SKM-1 treated with dmso at 0.1 percent for 144 hours (cell line): ENCODE measurements around the gene ATE1.
"Not testable (repeated sequence)": the region's sequence is repeated elsewhere in the genome, so short reads cannot be mapped to it uniquely, and the experiment has no call there.

Source experiments
- DNase-seq: peaks from one replicate; lab custom pipeline; 2025; ENCODE audit not compliant: unreplicated experiment; lab: John Stamatoyannopoulos, UW

Gene ATE1

GRCh38 chr10:121796342-121796741, 131.5 kb downstream of the ATE1 start:
- DNase-seq: no peak

GRCh38 chr10:121792198-121792597, 135.6 kb downstream of the ATE1 start:
- no peak for DNase-seq

DNA sequence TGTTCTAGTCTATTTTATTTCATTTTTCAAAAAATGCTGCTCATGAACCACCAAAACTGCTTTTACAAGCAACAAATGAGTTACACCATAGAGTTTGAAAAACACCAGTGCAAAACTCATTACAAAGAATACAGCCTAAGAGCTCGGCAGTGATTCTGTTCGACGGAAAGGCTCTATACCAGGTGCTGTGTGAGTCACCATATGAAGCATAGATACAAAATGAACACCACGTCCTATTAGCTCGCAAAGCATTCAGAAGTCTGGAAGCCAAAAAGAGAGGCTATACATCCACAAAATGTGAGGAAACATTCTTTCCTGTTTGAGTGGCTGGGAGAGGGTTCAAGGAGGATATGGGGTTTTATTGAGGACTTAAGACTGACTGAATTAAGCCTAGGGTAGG, 136.1 kb downstream of the ATE1 start:
- DNase-seq: no peak

DNA sequence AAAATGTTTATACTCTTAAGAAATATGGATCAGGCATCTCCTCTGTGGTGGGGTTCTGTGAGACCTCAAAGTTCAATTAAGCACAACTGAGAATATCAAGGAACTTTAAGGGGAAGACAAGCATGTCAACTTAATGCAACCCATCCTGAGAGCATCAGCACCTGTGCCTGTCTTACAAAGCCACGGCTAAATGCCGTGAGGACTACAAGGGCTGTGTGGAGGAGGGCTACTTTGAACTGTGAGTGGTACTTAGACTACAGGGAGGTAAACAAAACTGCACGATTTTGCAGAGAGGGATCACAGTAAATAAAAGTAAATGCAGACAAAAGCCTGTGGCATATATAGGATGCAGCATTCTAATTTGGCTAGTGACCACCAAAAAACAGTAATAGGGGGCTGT, 139.1 kb downstream of the ATE1 start:
- DNase-seq: no peak

DNA sequence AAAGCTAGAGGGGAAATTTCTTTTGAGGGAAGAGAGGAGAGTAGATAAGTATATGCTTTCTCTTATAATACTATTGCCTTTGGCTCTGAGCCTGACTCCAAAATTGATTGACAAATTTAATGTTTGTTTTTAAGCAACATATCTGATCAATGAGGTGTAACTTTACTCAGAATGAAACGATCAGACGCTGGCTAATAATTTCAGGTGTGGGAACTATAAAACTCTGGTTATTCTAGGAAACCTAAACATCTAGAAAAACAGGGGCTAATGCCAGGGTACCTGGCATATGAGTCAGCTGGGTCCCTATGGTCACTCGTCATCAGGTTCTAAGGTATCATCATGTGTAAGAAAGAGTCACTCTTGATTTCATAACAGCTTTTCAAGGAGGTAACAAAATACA, 139.7 kb downstream of the ATE1 start:
- no peak for DNase-seq

GRCh38 chr10:121787169-121787568, 140.7 kb downstream of the ATE1 start:
- DNase-seq: no peak

DNA sequence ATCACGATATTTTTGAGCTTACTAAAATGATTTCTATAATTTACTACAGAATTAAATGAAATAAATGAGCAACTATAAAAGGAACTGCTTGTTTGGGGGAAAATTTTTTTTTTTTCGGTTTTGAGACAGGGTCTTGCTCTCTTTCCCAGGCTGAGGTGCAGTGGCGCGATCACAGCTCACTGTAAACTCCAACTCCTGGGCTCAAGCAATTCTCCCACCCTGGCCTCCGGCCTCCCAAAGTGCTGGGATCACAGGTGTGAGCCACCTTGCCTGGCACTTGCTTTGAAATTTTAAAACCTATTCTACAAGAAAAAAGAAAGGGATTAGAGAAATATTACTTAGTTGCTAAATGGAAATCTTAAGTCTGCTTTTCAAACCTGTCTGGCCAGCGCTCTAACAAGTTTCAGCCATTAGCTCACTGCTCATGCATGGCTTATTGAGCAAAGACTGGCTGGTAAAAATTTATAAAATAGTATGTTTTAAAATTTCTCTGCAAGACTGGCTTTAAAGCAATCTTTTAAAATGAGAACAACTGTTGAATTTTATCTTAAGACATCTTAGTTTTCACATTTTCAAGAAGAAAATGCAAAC, 144.0 kb downstream of the ATE1 start:
- DNase-seq: no peak

- DNase-seq: no peak
These were observed 146.7 kb downstream of the ATE1 start for GRCh38 chr10:121781101-121781500.

DNA sequence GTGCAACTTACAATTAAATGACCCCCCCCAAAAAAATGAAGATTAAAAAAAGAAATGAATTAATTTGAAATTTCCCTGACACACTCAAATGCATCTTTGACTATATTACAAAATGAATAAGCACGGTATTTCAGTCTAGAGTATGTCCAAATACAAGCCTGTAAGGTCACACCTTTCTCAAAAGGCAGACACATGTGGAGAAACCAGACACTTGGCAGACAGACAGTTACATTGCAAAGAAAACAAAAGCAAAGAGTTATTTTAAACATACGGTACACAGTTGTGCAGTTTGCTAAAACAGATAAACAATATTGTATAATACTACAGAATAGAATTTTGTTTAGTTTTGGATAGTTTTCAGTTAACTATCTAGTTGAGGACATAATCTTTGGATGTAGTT, 153.0 kb downstream of the ATE1 start:
- no peak for DNase-seq

GRCh38 chr10:121774404-121774803, 153.4 kb downstream of the ATE1 start:
- no peak for DNase-seq

DNA sequence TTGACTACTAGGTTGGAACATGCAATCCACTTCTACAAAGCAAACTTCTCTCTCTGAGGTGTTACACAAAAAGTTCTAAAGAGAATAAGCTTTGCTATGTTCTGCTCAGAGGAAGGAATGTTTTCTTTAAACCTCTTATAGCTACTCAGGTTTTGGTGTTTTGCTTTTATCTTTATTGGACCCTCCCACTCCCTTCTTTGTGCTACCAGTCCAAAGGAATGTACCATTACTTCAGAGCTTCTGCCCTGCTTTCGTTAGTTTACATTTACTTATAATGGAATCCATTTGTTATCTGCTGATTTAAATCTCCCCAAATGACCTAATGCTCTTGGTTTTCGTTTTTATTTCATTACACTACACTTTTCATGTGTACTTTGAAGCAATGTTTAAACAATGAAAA, 154.9 kb downstream of the ATE1 start:
- no peak for DNase-seq

DNA sequence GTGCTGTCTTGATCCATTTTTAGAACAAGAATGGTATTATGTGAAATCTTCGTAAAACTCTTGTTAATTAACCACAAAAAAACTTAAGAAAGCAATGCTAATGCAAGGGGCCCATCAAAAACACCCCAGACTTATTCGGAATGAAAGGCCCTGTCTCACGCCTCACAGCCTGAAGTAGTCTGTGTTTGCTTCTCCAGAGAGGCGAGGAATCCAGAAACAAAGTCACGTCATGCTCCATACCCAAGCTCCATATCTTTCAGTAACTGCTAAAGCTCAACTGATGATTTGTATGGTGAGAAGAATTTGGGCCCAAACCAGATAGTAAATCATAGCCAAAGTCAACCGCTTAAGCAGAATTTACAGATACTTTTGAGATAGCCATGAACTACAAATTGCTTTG, 155.4 kb downstream of the ATE1 start:
- DNase-seq: no peak

GRCh38 chr10:121771966-121772365, 155.9 kb downstream of the ATE1 start:
- DNase-seq: no peak

- no peak for DNase-seq
These were observed 161.4 kb downstream of the ATE1 start for GRCh38 chr10:121766426-121766825.

DNA sequence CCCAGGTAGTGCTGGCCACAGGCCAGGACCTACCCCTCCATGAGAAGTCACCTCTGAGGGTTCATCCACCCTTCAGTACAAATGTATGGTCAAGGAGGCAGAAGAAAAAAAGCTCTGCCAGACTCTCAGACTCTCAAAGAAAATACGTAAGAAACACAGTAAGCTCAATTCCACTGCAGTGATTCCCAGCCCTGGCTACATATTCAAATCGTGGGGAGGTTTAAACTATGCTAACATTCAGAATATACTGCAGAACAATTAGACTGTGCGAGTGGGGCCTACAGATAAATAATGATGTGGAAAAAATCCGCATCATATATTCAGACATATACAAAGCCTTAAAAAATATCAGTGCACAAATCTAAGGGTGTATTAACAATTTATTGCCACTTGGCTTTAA, 162.6 kb downstream of the ATE1 start:
- no peak for DNase-seq

DNA sequence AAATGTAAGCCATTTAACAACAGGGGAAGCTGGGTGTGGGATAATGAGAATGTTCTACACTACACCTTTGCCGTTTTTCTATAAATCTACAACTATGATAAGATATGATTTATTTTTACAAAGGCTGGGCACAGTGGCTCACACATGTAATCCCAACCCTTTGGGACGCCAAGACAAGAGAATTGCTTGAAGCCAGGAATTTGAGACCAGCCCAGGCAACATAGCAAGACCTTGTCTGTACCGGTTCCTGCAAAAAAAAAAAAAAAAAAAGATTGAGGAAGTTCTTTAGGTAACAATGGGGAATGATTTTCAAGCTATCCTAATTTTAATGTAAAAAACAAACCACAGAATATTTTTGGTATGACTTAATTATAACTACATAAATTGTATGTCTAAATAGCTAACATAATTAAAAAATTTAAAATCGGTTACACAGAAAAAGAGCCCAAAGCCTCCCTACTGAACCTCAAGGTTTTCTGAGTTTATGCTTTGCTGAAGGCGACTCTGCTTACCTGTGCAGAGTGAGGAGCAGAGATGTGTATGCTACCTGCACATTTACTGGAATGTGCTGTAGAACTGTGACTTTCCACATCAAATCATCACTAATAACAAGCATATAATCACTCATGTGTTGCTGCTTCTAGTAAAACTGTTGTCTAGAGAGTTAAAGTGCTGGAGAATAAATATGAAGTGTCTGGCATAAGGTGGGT, 163.4 kb downstream of the ATE1 start:
- no peak for DNase-seq

- not testable (repeated sequence) for DNase-seq
These were observed 170.6 kb downstream of the ATE1 start for GRCh38 chr10:121757241-121757640.

- DNase-seq: not testable (repeated sequence)
These were observed 172.3 kb downstream of the ATE1 start for GRCh38 chr10:121755496-121755895.

- DNase-seq: no peak
These were observed 173.2 kb downstream of the ATE1 start for GRCh38 chr10:121754666-121755065.

DNA sequence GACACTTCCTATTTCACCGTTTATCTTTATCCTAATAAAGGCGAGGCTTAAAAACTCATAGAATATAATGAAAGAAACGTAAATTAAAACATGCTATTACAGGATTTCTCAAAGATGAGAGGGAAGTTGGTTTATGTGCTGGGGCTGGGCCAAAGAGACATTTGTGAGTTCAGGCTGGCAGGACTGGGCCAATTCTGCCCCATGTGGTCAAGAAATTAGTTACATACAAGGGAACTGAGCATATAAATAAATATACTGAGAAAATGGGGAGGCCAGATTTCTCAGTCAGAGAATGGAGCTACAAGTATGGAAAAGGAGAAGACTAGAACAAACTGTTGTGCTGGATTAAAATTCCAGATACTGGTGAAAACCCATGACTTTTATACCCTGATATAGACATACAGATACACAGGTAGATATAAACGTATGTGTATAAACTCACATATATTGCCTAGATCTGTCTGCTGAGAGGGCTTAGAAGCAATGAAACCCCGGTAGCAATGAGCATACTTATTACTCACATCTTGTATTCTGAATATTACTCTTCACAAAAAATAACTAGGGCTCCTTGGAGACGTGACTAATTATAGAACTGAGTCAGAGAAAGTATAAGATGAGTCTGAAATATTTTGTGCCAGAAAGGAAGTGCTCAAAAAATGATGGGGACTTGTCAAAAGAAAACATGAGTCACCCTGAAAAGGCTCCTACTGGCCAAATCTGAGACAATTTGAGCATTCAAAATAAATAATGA, 173.9 kb downstream of the ATE1 start:
- DNase-seq: no peak

GRCh38 chr10:121751191-121751760, 176.6 kb downstream of the ATE1 start:
- DNase-seq: no peak
